Smooth muscle cell (in vitro differentiated cells): Measurements from ENCODE around the gene FEZ2. TPM values are rescaled to one million over a fixed set of nuclear protein-coding genes. Genes with fewer than 3 reads are reported as not detected.

Source experiments
- DNase-seq: peaks from one replicate; lab custom pipeline; 2025; ENCODE audit not compliant: unreplicated experiment; lab: John Stamatoyannopoulos, UW
- H2AFZ ChIP-seq: fragments of 200-600 bp; sonication (generic); 2 replicates; pipeline ENCODE4 v1.6.0; 2016; ENCODE audit warnings: antibody characterized with exemption, low read depth, mild to moderate bottlenecking
- H3F3A ChIP-seq: fragments of 200-600 bp; sonication (generic); 2 replicates; pipeline ENCODE4 v1.6.0; 2017; ENCODE audit warnings: antibody characterized with exemption, low read depth
- H3K27ac ChIP-seq: fragments of 200-600 bp; sonication (generic); 2 replicates; pipeline ENCODE4 v1.5.1; 2016; ENCODE audit warnings: low read depth, mild to moderate bottlenecking
- H3K27me3 ChIP-seq: fragments of 200-600 bp; sonication (generic); 2 replicates; pipeline ENCODE4 v1.6.1; 2016; ENCODE audit warnings: low read depth, mild to moderate bottlenecking
- H3K36me3 ChIP-seq: fragments of 200-600 bp; sonication (generic); 2 replicates; pipeline ENCODE4 v1.5.1; 2016; ENCODE audit warnings: low read depth
- H3K4me1 ChIP-seq: fragments of 200-600 bp; sonication (generic); 2 replicates; pipeline ENCODE4 v1.5.1; 2016; ENCODE audit warnings: low read depth
- H3K4me2 ChIP-seq: fragments of 200-600 bp; sonication (generic); 2 replicates; pipeline ENCODE4 v1.6.0; 2016; ENCODE audit warnings: mild to moderate bottlenecking
- H3K4me3 ChIP-seq: fragments of 200-600 bp; sonication (generic); 2 replicates; pipeline ENCODE4 v1.5.1; 2016; ENCODE audit warnings: mild to moderate bottlenecking
- H3K79me2 ChIP-seq: fragments of 200-600 bp; sonication (generic); 2 replicates; pipeline ENCODE4 v1.6.0; 2016; ENCODE audit warnings: low read depth, mild to moderate bottlenecking
- H3K9ac ChIP-seq: fragments of 200-600 bp; sonication (generic); 2 replicates; pipeline ENCODE4 v1.6.0; 2016; ENCODE audit warnings: low read depth
- H3K9me3 ChIP-seq: fragments of 200-600 bp; sonication (generic); replicated peaks from 2 replicates; pipeline ENCODE4 v1.5.1; 2016; ENCODE audit warnings: low read depth
- H4K20me1 ChIP-seq: fragments of 200-600 bp; sonication (generic); 2 replicates; pipeline ENCODE4 v1.6.0; 2016; ENCODE audit warnings: low read depth
- CTCF ChIP-seq: fragments of 200-600 bp; sonication (generic); IDR thresholded peaks from 2 replicates; pipeline ENCODE4 v1.5.1; 2017; ENCODE audit warnings: borderline replicate concordance, mild to moderate bottlenecking, antibody characterized with exemption; ENCODE audit not compliant: insufficient read depth, poor library complexity, severe bottlenecking
- WGBS: methylation state at CpG from one replicate; pipeline ENCODE4 v1.1.7; 2016; ENCODE audit warnings: low lambda C conversion rate; 5-methylcytosine and 5-hydroxymethylcytosine counted together
- polyA plus RNA-seq: library from polyadenylated mRNA; unstranded; fragments of >200 nt; fragmentation: Nextera tagmentation; extraction: Ambion mirVana; gene quantifications from 2 replicates; pipeline ENCODE4 v1.2.1, GENCODE V29; 2016
- total RNA-seq: library from RNA; depleted of rRNA; stranded (reverse); fragments of >200 nt; gene quantifications from 2 replicates; pipeline ENCODE4 v1.2.3, GENCODE V29; 2014

The FEZ2 gene
- total and polyA plus RNA-seq, 2 experiments from 2014 or later = 17.7 to 69.0 TPM

DNA sequence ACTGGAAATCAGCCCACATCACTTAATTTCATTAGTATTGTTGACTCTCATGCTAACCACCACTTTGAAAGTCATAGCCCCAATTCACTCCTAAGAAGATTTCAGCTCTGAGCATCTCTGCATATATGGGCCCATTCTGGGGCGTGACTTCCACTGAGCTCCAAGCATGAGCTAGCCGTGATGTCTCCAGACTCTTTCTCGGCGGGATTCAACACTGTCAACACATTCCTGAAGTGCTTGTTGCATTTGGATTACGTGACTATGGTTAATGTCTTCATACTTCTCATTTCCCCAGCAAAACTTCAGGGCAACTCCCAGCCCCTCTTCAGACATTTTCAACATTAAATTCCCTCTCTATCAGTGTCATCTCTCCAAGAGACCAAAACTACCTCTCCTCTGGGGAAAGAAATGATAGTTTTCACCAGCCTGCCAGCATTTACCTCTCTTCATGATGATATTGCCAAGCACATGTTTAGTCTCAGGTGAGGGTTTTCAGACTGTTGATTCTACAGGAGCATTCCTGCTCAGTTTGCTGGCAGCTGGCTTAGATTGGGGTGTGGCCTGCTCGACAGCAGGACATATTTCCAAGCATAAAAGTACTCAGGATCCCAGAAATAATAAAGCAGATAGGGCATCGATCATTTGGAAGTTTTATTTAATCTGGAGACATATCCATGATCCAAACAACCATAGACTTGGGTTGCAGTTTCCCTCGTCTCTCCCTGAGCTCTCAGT, 81.7 kb downstream of the FEZ2 start:
- Histone ChIP-seq H3K9ac (peak overlapping the region; percentile 27), H3K9me3 (no peaks in the 10 kb centered on the region), H4K20me1 (no peaks in the 10 kb centered on the region), H3K79me2 (no peaks in the 10 kb centered on the region), H3F3A (no peaks in the 10 kb centered on the region), H3K4me2 (no peak overlapping the region), H3K4me3 (no peak overlapping the region), H3K4me1 (no peaks in the 10 kb centered on the region), H3K27me3 (no peaks in the 10 kb centered on the region), H2AFZ (no peak overlapping the region), H3K27ac (peak overlapping the region; percentile 81), H3K36me3 (no peaks in the 10 kb centered on the region)
- TF ChIP-seq CTCF = no peak
- WGBS = 68% methylated on average over 8 of the region's 8 CpGs
- DNase-seq = no peak

DNA sequence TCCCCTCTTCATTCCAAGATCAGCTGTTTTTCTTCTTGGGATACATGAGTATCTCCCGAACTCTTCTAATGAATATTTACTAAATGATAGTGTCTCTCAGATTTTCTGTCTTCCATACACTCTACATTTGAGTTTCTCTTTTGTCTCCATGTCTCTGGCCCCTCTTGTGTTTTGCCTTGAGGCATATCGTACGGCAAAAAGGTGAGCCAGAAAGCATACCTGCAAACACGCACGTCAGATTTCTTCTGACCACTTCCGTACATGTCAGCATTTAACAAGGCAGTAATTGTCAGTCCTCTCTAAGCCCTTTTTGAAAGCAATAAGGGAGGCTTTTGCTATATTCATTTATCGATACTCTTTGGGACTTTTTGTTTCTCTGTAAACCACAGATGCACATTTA, 82.4 kb downstream of the FEZ2 start:
- Histone ChIP-seq H3K27me3 (no peaks in the 10 kb centered on the region), H3K36me3 (no peaks in the 10 kb centered on the region), H3K9me3 (no peaks in the 10 kb centered on the region), H3F3A (no peaks in the 10 kb centered on the region), H3K4me2 (no peak overlapping the region), H4K20me1 (no peaks in the 10 kb centered on the region), H3K4me3 (no peak overlapping the region), H3K9ac (peak overlapping the region; percentile 27), H3K79me2 (no peaks in the 10 kb centered on the region), H3K27ac (peak overlapping the region; percentile 81), H3K4me1 (no peaks in the 10 kb centered on the region), H2AFZ (no peak overlapping the region)
- 89% methylated on average over 7 of the region's 7 CpGs for WGBS
- TF ChIP-seq CTCF = no peak
- no peak for DNase-seq

DNA sequence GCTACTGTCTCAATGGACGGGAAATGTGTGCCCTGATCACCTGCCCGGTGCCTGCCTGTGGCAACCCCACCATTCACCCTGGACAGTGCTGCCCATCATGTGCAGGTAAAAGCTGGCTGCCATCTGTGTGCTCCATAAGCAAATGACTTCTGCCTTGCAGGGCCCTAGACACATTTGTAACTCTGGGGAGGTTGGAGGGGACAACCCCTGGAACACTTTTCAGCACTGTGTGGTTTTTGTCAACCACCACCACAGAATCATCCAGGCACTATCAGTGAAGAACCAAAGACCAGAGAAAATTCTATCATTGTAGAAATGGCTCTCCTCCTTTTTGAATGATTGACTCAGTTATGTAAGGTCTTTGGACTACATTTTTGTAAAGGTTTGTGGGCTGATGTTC, 84.3 kb downstream of the FEZ2 start:
- Histone ChIP-seq H3F3A (no peaks in the 10 kb centered on the region), H3K27ac (no peak overlapping the region), H3K4me2 (no peak overlapping the region), H3K9me3 (no peaks in the 10 kb centered on the region), H2AFZ (no peak overlapping the region), H4K20me1 (no peaks in the 10 kb centered on the region), H3K36me3 (no peaks in the 10 kb centered on the region), H3K4me3 (no peak overlapping the region), H3K79me2 (no peaks in the 10 kb centered on the region), H3K4me1 (no peaks in the 10 kb centered on the region), H3K27me3 (no peaks in the 10 kb centered on the region), H3K9ac (no peak overlapping the region)
- no peak for DNase-seq
- WGBS = 96% methylated on average over 2 of the region's 2 CpGs
- no peak for TF ChIP-seq CTCF

DNA sequence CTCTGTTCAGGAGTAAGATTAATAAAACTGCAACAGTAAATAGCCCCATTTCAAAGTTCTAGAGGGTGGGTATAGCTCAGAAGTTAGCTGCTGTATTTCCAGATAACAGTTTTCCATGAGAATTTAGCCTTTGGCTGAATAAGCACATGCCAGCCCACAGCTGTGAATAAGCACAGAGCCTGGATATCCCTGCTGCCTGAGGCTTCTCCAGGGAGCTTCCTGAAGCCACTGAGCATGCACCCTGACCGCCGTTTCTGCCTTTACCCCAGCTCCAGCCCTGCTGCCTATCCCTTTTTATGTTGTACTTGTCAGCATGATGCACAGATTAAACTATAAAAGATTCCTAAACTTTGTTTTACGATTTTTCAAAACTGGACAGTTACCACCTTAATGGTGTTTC, 85.3 kb downstream of the FEZ2 start:
- Histone ChIP-seq H3K36me3 (no peaks in the 10 kb centered on the region), H4K20me1 (no peaks in the 10 kb centered on the region), H3K9ac (no peak overlapping the region), H3K27ac (peak overlapping the region; percentile 30), H3K79me2 (no peaks in the 10 kb centered on the region), H2AFZ (no peak overlapping the region), H3K27me3 (no peaks in the 10 kb centered on the region), H3K4me1 (no peaks in the 10 kb centered on the region), H3K4me2 (no peak overlapping the region), H3K4me3 (no peak overlapping the region), H3K9me3 (no peaks in the 10 kb centered on the region), H3F3A (no peaks in the 10 kb centered on the region)
- 49% methylated on average over 3 of the region's 3 CpGs for WGBS
- no peak for TF ChIP-seq CTCF
- DNase-seq = no peak
